GM21390 (cell line): ENCODE data around the gene KCNA5.

Source experiments
- ATAC-seq: cut with Tn5 transposase; IDR thresholded peaks from one replicate; pipeline ENCODE4 v1.9.1; 2021; ENCODE audit not compliant: unreplicated experiment

Gene KCNA5

DNA sequence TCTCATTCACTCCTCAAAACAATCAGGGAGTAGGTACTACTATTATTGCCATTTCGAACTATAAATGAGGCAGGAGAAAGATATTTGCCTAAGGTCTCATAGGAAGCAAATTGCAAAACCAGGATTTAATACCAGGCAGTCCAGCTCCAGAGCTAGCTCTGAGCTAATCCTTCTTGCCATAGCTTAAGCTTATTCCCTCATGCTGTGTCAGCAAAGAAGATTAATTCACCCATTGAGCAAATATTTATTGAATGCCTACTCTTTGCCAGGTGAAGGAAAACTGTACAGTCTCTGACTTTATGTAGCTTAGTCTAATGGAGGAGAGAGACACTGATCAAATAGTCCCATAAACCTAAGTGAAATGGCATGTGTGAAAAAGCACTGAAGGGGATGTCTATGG is 19.5 kb downstream of the KCNA5 start:
- no peak for ATAC-seq

DNA sequence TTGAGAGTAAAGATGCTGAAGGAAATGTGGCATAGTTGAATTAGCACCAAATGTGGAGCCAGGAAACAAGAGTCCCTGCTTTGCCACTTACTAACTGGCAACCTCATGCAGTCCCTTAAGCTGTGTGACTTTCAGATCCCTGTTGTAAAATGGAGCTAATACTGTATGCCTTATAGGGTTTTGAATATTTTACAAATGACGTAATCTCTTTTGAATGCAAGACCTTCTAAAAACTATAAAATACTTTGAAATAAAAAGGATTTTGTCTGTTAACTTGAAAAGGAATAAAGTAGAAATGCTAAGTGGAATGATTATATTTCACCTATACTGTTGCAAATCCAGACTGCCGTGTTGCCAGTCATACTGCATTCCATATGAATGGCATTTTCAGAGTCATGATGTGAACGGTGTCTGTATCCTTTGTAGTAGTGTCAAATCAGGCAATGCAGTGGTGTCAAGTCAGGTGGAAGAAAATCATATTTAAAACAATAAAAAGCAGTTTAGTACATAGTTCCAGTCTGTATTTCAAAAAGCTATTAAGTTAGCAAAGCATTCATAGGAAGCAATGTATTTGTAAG is 21.3 kb downstream of the KCNA5 start:
- no peak for ATAC-seq

DNA sequence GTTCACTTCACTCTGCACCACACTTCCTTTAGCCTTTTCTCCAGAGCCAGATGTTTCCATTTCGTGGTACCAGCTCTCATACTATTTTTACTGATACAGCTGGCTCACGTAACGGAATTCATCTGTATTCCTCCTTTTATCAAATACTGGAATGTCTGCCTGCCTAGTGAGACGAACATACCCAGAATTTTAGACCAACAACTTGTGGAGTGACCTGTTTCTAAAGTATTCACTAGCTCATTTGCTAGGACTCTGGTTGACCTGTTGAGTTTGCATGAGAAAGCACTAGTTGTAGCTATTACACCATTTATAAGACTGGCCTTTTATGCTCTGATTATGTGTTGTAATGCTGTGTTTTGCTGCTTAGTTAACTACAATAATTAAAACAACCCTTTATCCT is 22.6 kb downstream of the KCNA5 start:
- ATAC-seq: no peak

DNA sequence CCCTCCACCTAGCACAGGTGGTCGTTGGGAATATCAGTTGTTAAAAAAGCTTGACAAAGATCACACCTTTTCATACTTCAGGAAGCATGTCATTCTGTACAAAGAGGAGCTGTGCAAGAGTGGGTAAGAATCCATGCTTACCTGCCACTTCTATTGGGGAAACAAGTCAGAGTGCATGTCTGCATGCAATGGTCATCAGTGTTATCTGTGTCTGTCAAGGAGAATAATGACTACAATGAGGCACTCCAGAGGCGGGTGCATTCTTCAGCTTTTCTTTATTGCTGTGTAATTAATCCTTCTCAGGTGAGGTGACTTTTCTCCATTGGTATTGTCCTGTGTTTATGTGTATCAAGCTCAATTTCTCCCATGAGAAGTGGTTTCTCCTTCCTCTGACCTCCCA is 24.4 kb downstream of the KCNA5 start:
- ATAC-seq: no peak

DNA sequence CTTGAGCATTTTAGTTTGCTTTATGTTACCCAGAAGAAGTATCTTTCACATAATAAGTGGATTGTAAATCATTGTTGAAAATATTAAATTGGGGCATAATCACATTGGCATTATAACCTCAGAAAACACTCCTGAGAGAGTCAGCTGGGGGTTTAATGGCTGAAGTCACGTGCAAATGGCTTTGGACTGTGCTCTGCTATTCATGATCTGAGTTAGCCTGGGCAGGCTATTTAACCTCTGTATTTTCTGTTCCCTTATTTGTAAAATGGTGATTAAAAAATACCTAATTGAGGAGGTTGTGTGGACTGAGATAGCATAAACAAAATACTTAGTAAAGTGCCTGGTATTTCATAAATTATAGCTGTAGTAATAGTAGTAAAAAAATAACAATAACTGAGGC is 24.9 kb downstream of the KCNA5 start:
- no peak for ATAC-seq

DNA sequence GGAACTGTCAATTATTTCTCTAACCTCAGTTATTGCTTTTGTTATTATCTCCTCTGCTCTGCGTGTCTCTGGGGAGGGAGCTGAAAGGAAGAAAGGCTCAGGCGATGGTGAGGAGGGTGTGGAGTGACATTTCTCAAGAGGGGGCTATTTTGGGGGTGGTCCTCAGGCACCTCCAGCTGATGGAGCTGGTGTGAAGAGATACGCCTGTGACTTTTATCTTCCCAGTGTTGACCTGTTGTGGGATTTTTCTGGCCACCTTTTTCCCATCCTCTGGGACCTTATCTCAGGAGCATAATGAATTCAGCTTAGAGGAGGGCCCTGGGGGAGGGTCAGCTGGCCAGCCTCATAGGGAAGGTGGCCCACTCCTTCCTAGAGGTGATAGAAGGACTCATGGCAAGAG is 26.4 kb downstream of the KCNA5 start:
- ATAC-seq: no peak

DNA sequence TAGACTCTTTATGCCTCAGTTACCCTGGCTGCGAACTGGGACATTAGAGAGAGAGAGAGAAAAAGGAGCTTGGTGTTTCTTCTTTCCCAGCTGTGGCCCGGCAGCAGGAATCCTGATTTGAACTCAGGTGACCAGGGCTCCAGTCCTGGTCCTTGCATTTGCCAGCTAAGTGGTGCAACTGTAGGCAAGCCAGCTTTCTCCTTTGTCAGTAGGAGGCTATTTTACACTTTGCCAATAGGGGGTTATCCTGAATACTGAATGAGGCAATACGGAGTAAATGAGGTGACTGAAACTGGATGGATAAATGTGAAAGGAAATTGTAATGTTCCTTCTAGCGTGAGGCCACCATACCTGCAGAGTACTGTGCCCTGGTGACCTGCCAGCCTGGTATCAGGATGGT is 27.8 kb downstream of the KCNA5 start:
- ATAC-seq: no peak

DNA sequence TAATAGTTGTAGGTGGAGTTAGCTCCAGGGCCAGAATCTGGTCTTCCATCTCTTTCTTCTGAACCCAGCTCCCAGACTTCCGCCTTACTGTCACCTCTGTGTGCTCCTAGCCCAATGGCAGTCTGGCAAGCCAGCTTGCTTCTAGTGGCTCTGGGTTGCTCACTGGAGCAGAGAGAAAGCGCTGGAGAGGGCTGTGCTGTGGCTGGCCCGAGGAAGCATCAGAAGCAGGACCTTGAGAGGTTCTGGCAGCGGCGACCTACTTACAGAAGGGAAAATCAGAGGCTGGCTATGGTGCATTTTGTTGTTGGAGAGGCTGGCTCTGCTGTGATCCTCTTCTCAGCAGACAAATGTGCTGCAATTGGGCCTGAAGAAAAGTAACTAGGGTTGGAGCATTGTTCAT is 28.6 kb downstream of the KCNA5 start:
- ATAC-seq: no peak

DNA sequence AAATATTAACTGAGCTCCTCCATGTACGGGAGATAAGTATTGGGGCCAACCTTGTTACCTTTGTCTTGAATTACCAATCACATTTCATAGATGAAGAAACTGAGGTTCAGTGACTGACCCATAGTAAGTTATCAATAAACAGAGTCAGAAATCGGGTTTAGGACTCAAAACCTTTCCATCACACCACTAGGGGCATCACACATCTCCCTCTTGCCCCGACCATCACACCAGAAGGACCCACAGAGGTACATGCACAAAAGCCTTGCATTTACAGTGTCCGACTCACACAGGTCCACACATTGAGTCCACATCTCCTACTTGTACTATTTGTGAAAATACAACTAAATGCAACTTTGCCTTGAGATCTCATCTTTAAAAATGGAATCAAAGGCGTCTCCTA is 29.4 kb downstream of the KCNA5 start:
- no peak for ATAC-seq

DNA sequence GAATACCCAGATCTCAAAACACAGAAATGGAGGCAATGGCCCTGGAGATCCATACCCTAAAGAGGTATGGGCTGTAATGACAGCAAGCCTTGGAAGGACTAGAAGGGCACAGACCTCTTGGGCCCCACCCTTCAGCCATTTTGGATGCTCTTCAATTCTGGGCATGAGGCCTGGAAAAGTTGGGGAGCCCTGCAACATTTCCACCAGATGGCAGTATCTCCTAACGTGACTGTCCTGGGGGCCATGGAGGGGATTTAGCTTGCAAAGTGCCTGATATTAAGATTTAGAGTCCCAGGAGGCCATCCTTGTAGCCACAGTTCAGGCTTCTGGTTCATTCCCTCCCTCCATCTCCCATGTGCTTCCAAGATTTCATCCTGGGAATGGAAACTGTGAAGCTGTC is 30.2 kb downstream of the KCNA5 start:
- no peak for ATAC-seq

DNA sequence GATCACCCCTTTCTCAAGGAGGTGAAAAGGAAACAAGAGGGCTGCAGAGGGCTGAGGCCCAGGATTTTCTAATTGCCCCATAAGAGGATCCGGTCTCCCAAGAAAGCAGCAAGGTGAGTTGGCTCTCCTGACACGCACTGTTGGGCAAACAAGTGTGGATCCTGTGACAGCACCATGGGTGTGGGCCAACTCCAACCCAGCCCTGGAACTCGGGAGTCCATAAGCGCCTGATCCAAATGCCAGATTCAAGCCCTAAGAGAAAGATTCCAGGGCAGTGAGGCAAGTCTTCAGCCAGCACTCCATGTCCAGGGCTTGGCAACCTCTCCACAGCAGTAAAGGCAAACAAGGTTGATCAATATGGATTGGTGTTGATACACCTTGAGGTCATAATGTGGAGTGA is 33.1 kb downstream of the KCNA5 start:
- no peak for ATAC-seq

DNA sequence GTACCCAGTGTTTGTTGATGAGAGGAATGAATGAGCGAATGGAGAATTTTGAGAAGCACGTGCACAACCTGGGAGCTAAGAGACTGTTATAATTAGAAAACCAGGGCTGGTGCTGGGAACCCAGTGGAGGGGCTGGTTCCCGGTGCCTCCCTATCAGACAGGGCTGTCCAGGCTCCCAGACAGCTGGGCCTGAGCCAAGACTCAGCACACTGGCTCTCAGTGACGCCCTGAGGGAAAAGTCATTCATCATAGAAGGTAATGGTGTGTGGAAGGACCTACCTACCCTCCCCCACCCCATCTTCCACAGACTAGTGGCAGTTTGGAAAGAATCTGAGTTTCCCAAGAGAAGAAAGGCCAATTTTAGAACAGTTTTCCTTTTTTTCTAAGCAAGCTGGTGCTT is 34.7 kb downstream of the KCNA5 start:
- no peak for ATAC-seq

DNA sequence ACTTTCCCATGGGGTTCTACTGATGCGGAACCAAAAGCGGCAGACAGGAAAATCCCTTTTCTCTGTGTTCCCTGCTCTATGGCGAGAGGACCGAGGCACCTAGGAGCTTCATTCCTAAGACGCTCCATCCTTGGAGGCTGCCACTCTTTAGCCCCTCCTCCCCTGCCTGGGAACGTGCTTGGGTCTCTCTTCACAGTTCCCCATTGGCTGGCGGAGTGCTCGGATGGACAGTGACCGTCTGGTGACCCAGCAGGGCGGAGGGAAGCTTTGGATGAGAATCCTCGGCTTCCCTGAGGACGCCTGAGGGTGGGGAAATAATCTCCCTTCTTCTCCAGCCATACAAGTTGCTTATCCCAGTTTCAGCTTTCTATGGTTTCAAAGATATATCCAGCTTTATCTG is 37.3 kb downstream of the KCNA5 start:
- no peak for ATAC-seq

DNA sequence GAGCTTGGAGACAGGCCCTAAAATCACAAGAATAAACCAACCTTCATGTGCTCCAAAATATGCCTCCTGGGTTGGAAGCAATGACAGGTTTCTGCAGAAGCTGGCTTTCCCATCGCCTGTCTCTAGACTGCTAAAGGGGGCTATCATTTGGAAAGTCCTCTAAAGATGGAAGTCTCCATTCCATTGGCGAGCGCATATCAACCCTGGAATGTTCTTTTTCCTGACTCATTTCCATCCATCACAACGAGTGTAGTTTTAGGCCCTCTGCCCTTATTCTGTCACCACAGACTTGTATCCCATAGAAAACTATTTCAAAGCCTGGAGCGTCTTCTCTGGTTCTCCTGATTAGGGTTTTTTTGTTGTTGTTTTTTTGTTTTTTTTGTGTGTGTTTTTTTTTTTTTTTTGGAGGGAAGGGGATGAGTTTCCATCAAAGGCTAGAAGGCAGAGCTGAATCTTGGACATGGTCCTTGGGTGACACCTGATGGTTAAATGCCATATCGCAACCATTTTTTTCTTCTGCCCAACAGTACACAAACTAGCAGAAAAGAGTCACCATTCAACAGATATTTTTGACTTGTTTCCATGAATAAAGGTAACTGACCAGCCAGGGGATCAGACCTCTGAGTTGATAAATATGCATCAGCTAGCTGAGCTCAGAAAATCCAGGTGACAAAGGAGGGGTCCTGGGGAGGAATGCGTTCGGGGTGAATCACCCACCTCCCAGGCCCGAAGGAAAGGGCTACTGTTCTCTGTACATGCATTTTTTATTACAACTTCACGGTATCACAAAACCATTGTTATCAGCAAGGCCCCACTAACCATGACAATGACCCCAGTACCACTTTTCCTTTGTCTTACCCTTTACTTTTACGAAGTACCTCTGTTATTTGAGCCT is 40.5 kb downstream of the KCNA5 start:
- ATAC-seq: no peak

DNA sequence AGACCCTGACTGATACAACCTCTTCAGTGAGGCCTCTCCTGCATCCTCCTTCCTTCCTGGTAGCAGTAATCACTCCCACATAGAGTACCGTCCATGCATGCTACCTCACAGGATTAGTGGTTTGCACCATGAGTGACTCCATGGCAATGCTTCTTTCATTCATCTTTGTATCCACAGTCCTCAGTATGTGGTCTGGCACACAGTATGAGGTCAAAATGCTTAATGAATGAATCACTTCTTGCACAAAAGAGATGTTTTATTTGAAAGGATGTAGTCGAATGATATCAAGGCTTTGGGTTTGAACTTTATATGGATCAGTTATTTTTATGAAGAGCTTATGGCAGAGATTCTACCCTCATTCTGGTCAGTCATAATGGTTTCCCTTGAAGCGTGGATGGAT is 42.2 kb downstream of the KCNA5 start:
- ATAC-seq: no peak

DNA sequence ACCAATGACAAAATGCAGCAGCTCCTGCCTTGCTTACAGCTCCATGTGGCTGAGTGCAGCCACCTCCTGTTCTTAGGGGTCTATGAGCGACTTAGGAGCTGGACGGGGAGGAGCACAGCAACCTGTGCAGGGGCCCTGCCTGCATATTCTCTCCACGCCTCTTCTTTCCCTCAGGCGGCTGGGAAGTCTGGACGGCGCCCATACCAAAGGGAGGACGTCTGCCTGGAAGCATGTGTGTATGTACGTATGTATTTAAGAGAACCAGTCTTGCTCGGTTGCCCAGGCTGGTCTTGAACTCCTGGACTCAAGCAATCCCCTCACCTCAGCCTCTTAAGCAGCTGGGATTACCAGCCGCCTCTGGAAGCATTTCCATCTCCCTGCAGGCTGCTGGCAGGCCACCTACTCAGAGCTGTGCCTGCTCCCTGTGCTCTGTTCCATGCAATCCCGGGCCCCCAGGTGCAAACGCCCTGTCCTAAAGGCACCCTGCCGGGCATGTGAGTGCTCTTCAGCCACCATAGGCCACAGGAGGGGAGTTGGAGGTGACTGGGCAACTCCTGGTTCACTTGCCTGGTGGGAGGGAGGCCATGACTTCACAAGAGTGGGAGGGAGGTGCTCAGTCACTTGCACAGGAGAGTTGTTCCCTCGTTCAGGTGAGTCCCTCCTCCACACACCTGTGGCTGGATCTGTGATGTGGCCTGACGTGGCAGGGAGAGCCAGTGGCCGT is 44.3 kb downstream of the KCNA5 start:
- no peak for ATAC-seq

DNA sequence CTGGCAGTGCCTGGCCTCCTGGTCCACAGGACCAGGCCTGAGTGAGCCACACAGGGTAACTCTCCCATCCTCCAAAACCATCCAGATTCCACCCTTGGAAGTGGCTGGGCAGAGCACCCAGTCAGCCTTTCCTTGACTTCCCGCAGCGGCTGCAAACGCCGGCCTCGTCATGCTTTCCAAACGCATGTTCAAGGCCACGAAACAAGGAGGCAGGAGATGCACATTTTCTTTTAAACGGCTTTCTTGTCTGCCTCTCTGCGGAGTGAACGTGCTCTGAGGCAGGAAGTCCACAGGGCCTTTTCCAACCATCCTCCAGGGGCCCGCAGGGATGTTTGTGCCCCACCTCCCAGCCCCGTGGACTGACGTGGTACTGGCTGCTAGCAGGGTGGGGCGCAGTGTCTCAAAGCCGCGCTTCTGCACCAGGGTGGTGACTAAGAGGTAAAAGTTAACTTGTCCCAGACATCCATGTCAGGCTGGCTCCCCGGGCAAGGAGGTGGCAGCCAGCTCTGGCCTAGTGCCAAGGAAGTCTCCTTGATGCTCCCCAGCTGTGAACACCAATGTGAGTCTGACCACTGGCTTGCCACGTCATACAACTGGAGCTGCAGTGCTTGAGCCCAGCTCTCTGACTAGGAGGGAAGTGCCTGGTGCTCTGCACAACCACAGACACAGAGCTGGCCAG is 45.0 kb downstream of the KCNA5 start:
- no peak for ATAC-seq

DNA sequence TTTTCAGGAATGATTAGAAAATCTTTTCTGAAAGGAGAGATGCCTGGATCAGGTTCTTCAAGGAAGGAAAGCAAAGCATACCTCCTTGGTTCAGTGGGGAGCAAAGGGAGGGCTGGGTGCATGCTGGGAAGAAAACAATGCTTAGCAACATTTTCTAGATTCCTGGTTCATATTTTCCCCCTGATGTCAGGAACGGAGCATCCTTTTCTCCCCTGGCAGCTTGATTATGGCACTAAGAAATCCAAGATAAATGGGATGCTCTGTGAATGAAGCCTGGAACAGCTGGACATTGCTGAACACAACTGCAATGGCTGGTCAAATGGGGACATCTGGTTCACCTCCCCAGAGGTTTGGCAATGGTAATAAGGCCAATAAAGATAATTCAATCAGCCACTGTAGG is 50.9 kb downstream of the KCNA5 start:
- no peak for ATAC-seq

DNA sequence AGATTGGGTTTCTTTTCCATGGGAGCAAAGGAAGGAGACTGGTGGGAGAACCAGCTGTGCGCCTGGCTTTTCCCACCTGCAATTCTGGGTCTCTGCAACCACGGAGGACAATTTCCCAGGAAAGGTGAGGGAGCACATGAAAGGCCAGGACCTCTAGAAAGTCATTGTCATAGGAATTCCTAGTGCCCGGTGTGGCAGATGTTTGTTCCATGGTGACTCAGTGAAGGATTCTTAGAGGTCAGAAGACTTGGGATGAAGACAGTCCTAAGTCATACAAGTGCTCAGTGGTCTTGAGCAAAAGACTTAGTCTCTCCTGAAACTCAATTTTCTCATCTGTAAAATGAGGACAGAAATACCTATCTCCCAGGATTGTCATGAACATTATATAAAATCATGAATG is 51.3 kb downstream of the KCNA5 start:
- no peak for ATAC-seq
